HG02884 (cell line): ENCODE measurements around the gene THRSP.
A peak's percentile ranks its signal among the peaks of the same experiment; 100 is the strongest.
"Not testable (repeated sequence)": the region's sequence is repeated elsewhere in the genome, so short reads cannot be mapped to it uniquely, and the experiment has no call there.

Source experiments
- ATAC-seq: cut with Tn5 transposase; IDR thresholded peaks from one replicate; pipeline ENCODE4 v1.9.1; 2021; ENCODE audit warnings: mild to moderate bottlenecking, moderate library complexity; ENCODE audit not compliant: unreplicated experiment

THRSP gene

DNA sequence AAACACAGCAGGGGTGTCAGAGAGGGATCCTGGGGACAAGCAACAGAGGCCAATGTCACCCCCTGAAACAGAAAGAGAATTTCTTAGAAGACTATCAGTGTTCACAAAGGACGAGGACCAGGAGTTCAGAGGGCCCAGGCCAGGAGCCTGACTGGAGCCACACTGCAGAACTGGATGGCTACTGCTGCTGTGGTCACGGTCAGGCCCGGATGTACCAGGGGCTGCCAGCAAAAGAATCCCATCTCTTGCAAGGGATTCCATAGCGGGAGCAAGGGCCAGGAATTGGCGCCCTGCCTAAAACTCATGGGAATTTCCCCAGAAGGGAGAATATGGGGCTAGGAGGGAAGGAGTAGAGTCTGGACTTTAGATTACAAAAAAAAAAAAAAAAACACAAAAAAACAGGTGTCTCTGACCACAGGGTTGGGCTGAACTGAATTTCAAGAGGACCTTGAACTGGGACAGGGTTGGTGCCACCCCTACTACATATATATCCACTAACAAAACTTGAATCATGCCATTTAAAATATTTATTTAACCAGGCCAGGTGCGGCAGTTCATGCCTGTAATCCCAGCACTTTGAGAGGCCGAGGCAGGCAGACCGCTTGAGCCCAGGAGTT, 24.9 kb upstream of the THRSP start:
- no peak for ATAC-seq

DNA sequence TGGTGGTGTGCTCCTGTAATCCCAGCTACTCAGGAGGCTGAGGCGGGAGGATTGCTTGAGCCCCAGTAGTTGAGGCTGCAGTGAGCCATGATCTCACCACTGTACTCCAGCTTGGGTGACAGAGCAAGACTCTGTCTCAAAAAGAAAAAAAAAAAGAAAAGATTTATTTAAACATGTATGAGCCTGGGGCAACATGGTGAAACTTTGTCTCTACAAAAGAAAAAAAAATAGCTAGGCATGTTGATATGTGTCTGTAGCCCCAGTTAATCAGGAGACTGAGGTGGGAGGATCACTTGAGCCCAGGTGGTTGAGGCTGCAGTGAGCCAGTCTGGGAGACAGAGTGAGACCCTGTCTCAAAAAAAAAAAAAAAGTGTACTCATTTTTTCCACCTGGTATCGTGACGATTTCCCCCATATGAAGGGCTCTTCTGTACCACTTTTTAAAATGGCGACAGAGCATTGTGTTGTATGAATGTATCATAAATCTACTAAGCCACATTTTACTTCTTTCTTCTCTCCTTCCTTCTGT, 24.2 kb upstream of the THRSP start:
- ATAC-seq = no peak

DNA sequence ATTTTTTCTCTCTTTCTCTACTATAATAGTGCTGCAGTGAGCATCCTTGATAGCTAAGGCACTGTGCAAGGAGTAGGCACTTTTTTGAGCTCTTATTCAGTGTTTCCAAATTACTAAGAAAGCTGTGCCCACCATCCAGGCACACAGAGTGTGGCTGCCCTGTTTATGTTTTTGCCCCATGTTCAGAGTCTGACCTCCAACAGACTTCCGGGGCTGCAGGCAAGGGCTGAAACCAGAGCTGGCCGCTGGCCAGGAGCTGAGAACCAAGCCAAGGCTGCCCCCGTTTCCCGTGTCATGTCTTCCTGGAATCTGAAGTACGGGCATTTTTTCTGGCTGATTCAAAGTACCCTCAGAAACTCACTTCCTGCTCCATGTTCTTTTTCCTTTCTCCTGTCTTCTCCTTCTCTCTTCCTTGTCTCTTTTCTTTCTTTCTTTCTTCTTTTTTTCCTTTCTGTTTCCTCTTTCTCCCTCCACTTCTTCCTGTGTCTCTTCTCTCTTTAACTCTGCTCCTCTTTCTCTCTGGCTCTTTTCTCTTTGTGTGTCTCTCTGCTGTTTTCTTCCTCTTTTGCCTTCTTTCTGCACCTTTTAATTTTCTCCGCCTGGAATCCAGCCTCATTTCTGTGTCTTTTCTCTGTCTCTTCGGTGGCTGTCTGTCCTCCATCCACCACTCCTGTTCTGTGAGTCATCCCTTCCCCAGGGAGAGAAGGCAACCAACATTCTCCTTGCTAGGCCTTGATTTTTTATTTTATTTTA, 23.6 kb upstream of the THRSP start:
- peak; percentile 54 for ATAC-seq

DNA sequence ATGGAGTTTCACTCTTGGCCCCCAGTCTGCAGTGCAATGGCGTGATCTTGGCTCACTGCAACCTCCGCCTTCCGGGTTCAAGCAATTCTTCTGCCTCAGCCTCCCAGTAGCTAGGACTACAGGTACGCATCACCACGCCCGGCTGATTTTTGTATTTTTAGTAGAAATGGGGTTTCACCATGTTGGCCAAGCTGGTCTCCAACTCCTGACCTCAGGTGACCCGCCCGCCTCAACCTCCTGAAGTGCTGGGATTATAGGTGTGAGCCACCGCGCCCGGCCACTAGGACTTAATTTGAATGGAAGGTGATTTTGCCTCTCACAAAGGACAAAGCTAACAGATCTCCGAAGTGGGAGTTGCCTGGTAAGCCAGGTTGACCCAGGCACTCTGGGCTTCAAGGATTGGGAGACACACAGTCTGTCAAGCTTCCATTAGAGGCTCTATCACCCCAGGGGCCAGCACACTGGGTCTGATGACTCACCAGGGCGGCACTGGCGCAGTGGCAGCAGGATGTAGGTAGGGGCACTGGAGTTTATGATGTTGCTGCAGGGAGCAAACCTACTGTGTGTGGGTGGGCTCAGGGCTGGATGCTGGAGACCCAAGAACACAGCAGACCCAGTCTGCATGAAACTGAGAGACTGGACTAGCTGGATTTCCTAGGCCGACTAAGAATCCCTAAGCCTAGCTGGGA, 22.8 kb upstream of the THRSP start:
- no peak for ATAC-seq

DNA sequence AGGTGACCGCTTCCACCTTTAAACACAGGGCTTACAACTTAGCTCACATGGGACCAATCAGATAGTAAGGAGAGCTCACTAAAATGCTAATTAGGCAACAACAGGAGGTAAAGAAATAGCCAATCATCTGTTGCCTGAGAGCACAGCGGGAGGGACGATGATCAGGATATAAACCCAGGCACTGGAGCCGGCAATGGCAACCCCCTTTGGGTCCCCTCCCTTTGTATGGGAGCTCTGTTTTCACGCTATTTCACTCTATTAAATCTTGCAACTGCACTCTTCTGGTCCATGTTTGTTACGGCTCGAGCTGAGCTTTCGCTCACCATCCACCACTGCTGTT, 22.3 kb upstream of the THRSP start:
- ATAC-seq = not testable (repeated sequence)

DNA sequence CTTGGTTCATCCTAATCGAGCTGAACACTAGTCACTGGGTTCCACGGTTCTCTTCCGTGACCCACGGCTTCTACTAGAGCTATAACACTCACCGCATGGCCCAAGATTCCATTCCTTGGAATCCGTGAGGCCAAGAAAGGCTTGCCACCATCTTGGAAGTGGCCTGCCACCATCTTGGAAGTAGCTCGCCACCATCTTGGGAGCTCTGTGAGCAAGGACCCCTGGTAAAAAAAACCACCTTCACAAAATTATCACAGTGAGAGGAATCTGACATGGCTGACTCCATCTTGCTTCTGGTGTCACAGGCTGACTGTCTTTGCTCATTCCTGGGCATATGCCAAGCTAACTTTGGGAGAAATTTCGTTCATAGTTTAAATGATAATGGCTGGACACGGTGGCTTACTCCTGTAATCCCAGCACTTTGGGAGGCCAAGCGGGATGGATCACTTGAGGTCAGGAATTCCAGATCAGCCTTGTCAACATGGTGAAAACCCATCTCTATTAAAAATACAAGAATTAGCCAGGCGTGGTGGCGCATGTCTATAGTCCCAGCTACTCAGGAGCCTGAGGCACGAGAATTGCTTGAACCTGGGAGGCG, 21.7 kb upstream of the THRSP start:
- no peak for ATAC-seq

DNA sequence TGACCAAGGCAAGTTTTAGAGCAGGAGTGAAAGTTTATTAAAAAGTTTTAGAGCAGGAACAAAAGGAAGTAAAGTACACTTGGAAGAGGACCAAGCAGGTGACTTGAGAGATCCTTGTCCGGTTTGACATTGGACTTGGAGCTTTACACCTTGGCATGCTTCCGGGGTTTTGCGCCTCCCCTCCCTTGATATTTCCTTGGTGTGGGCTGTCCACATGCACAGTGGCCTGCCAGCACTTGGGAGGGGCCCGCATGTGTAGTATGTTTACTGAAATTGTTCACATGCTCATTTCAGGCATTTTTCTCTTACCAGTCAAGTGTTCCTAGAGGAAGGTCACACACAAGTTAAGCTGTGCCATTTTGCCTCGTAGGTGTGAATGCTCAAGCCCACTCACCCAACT, 19.0 kb upstream of the THRSP start:
- ATAC-seq = no peak

DNA sequence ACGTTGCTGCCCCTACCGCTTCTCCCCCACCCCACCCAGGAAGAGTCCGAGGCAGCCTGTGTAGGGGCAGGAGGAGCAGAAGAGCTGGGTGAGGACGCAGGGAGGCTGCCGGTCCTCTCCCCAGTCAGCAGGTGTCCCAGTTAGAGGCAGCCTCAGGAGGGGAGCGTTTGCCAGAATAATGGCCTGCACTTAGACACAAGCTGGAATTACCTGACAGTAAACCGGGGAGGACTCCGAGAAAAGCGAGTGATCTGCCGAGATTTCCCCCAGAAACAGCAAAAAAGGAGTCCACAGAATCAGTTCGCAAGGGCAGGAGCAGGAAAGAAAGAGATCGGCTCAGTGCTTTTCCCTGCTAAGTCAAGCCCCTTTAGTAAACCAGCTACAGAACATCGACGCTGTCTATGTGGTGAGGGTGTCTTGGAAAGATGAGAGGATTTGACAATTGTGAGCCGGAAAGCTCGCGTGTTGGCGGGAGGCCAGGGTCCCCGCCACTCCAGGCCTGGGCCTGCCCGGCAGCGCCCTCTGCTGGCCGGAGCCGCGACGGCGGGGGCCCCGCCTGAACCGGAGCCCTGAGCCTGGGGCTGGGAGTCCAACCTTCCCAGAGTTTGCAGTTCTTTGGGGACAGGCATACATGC, 17.7 kb upstream of the THRSP start:
- ATAC-seq = no peak

DNA sequence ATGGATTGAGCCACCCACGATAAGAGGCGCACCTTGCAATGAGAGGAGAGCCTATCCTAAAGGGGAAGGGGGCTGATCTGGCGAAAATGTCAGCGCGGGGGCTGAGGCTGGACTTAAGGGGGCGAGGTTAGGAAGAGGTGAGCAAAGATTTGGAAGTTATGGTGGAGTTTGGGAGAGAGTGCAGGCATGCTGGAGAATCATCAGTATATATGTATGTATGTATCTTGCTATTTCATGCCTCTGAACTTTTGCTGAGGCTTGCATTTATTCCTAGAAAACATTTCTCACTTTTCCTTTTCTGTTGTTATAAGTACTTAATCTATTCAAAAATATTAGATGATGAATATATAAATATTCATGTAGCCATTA, 17.2 kb upstream of the THRSP start:
- ATAC-seq = no peak

DNA sequence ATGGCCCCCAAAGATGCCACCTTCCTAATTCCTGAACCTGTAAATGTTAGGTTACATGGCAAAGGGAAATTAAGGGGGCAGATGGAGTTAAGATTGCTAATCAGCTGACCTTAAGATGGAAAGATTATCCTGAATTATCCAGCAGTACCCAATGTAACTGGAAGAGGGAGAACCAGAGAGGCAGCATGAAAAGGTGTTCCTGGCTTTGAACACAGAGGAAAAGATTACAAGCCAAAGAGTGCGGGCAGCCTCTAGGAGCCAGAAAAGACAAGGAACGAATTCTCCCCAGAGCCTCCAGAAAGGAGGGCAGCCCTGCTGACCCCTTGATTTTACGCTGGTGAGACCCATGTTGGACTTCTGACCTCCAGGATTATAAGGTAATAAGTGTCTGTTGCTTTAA, 15.1 kb upstream of the THRSP start:
- no peak for ATAC-seq

DNA sequence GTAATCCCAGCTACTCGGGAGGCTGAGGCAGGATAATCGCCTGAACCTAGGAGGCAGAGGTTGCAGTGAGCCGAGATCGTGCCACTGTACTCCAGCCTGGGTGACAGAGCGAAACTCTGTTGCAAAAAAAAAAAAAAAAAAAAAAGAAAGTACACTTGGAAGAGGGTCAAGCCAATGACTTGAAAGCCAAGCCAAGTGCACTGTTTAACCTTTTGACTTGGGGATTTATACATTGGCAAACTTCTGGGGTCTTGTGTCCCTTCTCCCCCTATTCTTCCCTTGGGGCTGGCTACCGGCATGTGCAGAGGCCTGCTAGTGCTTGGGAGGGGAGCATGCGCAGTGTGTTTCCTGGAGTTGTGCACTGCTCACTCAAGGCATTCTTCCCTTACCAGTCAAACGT, 14.3 kb upstream of the THRSP start:
- no peak for ATAC-seq

DNA sequence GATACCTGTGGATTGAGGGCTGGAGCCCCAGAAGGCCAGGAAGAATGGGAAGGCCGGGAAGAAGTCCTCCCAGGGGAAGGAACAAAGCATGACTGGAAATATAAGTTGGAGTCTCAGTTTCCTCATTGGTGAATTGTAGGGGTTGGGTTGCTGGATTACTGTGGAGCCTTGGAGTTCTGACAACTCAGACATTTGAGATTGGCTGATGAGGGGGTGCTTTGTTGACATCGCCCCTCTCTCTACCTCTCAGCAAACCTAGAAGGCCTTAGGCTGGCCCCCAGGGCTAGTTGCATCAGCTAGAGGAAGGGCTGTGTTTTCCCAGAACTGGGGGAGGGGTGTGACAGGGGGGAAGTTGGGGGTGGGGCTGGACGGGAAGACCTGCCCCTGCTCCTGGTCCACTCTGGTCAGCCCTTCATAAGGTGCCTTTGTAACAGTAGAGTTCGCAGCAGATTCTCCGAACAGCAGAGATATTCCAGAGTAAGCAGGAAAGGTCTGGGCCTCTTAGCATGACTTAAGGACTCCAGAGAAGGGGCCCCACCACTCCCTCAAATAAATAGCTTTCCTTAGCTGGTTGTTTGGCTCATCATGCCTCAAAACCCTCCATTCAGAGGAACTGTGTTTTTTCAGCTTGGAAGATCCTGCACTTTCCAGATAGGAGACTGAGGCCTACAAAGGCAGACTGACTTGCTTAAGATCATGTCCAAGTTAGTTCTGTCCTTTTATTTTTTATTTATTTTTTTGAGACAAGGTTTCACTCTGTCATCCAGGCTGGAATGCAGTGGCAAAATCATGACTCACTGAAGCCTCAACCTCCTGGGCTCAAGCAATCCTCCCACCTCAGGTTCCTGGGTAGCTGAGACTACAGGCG, 12.5 kb upstream of the THRSP start:
- ATAC-seq = no peak

DNA sequence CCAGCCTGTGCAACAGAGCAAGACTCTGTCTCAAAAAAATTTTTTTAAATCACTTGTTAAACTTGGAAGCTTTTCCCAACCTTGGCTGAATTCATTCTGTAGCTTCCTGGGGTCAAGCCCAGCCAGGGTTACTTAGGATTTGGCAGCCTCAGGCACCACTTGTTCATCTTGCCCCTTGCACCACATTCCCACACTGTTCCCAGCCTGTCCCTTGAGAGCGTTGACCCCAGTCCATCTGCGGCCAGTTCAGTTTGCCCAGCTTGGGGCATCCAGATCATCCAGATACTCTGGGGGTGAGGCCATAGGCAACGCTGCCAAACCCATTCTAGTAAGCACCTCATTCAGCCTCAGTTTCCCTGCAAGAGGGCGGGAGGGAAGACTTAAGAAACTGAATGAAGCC, 8.7 kb upstream of the THRSP start:
- ATAC-seq = no peak

DNA sequence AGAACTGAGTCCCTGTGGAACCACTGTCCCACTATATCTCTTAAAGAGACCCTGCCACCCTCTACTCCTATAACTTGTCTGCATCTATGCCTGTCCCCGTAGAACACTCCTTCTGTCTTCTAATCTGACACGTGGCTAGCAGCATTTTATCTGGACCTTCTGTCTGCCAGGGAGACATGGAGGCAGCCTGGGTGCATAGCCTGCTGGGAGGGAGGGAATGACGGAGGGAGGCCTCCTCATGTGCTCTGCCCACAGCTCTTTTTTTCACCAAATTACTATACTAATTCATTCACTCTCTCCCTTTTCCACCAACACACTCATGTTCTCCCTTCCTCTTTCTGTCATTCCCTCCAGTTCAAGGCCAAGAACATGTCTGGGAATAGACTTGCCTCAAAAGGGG, 7.6 kb upstream of the THRSP start:
- ATAC-seq = no peak

DNA sequence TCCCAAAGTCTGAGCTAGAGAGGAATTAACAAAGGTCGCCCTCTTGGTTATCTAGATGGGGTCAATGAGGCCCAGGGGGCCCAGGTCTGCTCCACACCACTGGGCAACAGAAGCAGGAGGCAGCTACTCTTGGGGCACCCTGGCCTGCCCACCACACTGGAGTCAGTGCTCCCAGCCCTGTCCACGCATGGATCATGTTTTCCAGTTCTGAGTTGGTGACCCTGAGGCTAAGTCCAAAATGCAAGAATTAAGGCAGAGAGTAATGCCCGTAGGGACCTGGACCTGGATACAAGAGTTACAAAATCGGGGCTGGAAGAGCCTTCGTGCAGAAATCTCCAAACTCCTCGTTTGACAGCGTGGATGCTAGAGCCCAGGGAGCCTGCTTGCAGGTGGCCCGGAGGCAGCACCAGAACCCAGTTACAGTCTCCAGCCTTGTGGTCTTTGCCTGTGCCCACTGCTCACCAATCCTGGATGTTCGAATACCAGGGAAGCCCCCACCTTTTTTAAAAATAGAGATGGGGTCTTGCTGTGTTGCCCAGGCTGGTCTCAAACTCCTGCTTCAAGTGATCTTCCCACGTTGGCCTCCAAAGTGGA, 6.1 kb upstream of the THRSP start:
- ATAC-seq = no peak

DNA sequence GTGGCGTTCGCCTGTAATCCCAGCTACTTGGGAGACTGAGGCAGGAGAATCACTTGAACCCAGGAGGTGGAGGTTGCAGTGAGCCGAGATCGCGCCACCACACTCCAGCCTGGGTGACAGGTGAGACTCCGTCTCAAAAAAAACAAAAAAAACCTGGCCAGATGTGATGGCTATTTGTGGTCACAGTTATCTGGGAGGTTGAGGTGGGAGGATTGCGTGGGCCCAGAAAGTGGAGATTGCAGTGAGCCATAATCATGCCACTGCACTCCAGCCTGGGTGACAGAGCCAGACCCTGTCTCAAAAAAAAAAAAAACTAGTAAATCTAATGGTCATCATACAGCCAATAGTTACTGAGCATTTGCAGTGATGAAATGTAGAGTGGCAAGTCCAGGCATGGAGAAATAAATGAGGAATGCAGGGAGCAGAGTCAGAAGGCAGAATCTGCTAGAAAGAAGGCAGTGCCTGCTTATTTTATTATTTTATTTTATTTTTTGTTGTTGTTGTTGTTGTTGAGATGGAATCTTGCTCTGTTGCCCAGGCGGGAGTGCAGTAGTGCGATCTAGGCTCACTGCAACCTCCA, 3.8 kb upstream of the THRSP start:
- ATAC-seq = not testable (repeated sequence)

DNA sequence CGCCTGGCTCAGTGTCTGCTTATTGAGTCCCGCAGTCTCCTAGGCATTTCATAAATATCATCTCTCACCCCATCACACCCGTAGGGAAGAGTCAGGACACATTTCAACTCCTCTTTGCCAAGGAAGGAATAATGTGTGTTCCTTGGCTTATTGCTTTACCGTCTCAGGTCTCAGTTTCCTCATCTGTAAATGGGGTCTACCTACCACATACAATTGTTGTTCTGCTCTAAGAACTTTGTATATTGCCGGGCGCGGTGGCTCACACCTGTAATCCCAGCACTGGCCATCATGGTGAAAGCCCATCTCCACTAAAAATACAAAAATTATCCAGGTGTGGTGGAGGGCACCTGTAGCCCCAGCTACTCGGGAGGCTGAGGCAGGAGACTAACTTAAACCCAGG, 3.1 kb upstream of the THRSP start:
- ATAC-seq = no peak

DNA sequence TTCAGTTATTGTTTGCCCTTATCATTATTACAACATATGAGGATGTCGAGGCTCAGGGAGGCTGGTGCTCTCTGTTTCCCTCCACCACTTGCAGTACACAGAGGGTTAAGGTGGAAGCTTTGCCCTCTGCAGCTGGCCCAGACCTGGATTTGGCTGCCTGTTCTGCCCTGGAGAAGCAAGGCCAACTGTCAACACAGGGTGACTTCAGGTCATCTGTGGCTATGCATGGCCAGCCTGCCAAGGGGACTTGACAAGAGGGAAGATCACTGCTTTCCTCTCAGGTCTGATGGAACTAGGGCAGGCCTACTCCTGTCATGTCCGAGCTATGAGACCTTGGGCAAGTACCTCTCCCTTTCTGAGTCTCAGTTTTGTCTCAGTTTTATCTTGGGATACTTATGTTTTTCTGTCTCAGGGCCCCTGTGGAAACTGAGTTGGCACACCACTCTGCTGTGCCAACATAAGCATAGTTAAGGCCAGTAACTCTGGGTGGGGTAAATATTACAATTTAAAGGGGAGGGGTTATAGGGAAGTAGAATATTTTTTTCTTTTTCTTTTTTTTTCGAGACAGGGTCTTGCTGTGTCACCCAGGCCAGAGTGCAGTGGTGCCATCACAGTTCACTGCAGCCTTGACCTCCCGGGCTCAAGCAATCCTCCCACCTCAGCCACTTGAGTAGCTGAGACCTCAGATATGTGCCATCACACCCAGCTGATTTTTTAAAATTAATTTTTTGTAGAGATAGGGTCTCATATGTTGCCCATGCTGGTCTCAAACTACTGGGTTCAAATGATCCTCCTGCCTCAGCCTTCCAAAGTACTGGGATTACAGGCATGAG, 2.4 kb upstream of the THRSP start:
- no peak for ATAC-seq

DNA sequence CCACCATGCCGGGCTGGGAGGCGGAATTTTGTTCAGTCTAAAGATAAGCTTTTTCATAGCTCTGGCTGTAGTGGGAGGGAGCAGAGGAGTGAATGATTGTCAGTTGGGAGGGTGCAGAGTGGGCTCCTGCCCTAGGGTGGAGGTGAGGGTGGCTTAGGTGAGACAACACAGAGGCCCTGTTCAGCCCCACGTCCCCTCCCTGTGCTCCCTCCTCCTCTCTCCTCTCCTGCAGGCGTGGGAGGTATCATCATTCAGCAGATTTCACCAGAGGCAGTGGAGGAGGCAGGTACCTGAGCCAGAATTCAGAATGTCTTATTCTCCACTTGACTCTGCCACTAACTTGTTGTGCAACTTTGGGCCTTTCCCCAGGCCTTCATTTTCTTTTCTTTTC, 1.7 kb upstream of the THRSP start:
- ATAC-seq = no peak
